Measurements from ENCODE around the gene PDE6A.

GRCh38 chr5:149922950-149923349 is 21.6 kb downstream of the PDE6A start:
- TF ChIP-seq EP300 (IDR thresholded peaks at IDR 0.05): no peak
- TF ChIP-seq POLR2A (IDR thresholded peaks at IDR 0.05; ENCODE audit: low read depth): no peak
- no peak for TF ChIP-seq CTCF (IDR thresholded peaks at IDR 0.05)
